GM15510 (cell line): ENCODE data around the gene RETREG3.

Source experiments
- POLR2A ChIP-seq: IDR thresholded peaks from 3 replicates; pipeline ENCODE4 v1.6.1; 2011; ENCODE audit warnings: borderline replicate concordance; ENCODE audit not compliant: insufficient read length; ENCODE audit errors: extremely low read depth

Gene RETREG3

DNA sequence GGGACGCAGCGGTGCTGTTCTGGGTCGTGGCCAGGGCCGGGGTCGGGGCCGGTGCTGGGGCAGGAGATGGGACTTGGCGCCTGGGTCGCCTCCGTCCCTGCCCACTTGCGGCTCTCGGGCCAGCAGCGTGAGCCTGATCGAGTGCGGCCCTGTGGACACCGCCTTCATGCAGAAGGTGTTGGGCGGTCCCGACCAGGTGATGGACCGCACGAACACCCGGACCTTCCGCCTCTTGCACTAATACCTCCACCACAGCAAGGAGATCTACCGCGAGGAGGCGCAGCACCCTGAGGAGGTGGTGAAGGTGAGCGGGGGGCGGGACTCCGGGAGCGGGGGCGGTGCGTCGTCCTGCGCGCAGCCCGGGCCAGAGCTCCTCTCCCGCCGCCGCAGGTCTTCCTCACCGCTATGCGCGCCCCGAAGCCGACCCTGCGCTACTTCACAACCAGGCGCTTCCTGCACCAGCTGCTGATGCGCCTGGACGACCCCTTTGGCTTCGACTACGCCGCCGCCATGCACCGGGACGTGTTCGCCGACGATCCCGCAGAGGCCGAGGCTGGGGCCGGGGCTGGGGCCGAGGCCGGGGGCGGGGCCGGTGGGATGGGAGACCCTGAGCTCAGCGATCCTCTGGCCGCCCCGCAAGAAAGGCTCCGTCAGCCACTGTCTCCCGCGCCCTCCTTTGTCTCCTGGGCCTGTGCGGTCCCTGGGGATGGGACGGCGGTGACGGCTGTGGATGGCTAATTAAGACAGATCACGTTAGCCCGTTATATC is 60.9 kb downstream of the RETREG3 start:
- peak; percentile 28 for TF ChIP-seq POLR2A

DNA sequence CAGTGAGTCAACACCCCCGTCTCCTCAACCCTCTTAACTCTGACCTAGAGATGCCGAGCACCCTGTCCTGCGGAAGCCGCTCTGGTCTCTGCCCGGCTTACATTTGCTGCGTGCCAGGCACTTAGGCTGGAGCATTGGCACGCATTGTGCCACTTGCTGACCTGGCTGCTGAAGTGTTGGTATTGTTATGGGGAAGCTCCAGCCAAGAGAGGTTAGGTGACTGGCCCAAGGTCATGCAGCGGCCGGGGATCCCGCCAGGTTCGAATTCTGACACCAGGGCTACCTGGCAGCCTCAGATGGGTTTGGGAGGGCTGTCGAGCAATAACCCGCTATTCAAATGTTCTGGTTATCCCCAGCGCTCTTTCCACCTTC is 61.5 kb downstream of the RETREG3 start:
- no peak for TF ChIP-seq POLR2A

DNA sequence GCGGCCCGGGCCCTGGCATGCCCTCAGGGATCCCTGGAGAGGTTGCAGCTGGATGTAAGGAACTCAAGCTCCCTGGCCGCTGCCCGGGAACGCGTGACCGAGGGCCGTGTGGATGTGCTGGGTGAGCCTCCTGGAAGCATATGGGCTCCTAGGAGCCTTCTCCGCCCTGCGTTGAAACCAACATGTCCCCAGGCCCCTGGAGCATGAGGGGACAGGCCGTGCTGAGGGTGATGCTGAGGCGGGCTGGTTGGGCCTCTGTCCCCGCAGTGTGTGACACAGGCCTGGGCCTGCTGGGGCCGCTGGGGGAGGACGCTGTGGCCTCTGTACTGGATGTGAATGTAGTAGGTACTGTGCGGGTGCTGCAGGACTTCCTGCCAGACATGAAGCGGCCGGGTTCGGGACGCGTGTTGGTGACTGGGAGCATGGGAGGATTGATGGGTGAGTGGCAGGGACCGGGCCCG is 62.1 kb downstream of the RETREG3 start:
- TF ChIP-seq POLR2A = no peak

DNA sequence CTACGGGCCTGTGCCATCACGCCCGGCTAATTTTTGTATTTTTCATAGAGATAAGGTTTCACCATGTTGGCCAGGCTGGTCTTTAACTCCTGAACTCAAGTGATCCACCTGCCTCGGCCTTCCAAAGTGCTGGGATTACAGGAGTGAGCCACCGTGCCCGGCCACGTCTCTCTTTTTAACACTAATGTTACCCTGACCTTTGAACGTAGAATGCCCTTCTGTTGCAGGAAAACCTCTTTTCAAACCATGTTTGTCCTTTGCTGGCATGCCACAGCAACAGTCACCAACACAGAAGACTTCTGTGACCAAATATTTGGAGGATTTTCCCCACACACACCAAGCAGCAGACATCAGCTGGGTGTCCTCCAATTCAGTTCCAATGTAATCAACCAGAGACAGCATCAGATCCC is 64.3 kb downstream of the RETREG3 start:
- TF ChIP-seq POLR2A = no peak

DNA sequence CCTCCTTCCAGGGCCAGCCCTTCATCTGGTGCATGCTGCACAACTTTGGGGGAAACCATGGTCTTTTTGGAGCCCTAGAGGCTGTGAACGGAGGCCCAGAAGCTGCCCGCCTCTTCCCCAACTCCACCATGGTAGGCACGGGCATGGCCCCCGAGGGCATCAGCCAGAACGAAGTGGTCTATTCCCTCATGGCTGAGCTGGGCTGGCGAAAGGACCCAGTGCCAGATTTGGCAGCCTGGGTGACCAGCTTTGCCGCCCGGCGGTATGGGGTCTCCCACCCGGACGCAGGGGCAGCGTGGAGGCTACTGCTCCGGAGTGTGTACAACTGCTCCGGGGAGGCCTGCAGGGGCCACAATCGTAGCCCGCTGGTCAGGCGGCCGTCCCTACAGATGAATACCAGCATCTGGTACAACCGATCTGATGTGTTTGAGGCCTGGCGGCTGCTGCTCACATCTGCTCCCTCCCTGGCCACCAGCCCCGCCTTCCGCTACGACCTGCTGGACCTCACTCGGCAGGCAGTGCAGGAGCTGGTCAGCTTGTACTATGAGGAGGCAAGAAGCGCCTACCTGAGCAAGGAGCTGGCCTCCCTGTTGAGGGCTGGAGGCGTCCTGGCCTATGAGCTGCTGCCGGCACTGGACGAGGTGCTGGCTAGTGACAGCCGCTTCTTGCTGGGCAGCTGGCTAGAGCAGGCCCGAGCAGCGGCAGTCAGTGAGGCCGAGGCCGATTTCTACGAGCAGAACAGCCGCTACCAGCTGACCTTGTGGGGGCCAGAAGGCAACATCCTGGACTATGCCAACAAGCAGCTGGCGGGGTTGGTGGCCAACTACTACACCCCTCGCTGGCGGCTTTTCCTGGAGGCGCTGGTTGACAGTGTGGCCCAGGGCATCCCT is 65.7 kb downstream of the RETREG3 start:
- TF ChIP-seq POLR2A = no peak

DNA sequence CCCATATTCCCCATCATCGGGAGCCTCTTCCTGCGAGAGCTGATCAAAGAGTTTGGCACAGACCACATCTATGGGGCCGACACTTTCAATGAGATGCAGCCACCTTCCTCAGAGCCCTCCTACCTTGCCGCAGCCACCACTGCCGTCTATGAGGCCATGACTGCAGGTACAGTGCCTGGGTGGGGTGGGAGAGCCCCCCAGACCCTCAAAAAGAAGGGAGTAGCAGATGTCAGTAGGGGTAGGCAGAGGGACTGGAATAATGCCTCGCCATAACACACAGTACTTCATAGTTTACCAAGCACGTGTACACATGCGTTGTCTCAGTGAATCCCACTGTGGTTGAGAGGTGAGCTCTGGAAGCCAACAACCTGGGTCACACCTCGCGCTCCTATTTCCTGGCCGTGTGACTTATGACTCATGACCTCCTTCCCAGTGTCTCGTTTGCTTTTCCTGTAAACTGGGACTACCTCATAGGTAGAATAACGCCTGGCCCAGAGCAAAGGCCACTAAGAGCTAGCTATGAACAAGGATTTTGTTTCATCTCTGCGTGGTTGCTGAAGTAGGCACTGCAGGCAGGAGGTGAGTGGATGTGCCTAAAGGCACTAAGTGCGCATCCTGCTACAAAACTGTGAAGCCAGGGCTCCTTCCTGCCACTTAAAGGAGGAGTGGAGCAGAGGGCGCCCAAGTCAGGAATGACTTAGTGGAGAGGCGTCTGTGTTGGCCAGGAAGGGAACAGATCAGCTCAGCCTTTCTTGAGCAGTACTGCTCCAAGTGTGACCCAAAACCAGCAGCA is 67.9 kb downstream of the RETREG3 start:
- TF ChIP-seq POLR2A = peak; percentile 9

DNA sequence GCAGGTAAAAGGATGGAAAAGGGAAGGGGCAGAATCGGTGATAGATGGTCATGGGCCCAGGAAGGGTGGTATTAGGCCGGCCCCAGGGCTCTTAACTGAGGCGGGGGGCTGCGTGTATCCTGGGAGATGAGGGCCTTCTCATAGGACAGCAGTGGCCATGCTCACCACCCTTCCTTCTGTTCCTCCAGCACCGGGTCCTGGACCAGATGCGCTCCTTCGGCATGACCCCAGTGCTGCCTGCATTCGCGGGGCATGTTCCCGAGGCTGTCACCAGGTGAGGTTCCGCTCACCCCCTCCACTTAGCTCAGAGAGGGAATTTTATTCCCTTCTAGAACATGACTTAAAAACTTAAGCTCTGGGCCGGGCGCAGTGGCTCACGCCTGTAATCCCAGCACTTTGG is 70.7 kb downstream of the RETREG3 start:
- no peak for TF ChIP-seq POLR2A

DNA sequence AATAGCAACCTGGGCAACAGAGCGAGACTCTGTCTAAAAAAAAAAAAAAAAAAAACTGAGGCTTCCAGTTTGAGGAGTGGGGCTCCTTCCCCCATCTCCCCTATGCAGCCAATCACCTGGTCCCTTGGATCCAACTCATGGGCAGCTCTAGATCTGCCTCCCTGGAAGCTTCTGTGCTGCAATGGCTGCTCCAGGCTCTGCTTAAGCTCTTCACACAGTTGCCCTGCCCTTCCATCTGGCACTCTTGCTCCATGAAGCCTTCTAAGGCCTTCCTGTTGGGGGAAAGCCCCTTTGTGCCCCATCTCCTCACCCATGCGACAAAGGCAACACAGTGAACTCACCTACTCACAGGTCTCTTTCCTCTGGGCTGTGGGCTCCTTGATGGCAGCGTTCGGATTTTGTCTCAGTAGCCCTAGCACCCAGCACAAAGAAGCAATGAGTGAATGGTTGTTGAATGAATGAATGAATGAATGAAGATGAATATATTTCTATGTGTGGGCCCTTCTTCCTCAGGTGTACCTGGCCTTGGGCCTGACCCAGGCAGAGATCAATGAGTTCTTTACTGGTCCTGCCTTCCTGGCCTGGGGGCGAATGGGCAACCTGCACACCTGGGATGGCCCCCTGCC is 71.2 kb downstream of the RETREG3 start:
- no peak for TF ChIP-seq POLR2A

DNA sequence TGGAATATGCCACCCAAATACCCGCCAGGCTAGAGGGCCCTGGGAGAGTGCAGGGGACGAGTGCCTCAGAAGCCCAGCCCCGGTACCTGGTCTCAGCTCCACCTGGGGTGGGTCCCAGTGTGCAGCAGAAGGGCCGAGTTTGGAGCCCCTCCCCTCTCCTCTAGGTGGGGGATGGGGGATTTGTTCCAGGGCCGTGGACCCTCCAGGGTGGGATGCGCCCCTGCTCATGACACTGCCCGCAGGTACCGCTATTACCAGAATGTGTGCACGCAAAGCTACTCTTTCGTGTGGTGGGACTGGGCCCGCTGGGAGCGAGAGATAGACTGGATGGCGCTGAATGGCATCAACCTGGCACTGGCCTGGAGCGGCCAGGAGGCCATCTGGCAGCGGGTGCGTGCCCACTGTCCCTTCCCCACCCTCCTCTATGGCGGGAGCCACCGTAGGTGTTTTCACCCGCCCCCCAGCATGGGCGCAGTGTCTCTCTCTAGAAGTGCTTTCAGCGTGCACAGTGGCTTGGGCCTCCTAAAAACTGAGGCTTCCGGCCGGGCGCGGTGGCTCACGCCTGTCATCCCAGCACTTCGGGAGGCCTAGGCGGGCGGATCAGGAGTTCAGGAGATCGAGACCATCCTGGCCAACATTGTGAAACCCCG is 71.9 kb downstream of the RETREG3 start:
- TF ChIP-seq POLR2A = no peak

DNA sequence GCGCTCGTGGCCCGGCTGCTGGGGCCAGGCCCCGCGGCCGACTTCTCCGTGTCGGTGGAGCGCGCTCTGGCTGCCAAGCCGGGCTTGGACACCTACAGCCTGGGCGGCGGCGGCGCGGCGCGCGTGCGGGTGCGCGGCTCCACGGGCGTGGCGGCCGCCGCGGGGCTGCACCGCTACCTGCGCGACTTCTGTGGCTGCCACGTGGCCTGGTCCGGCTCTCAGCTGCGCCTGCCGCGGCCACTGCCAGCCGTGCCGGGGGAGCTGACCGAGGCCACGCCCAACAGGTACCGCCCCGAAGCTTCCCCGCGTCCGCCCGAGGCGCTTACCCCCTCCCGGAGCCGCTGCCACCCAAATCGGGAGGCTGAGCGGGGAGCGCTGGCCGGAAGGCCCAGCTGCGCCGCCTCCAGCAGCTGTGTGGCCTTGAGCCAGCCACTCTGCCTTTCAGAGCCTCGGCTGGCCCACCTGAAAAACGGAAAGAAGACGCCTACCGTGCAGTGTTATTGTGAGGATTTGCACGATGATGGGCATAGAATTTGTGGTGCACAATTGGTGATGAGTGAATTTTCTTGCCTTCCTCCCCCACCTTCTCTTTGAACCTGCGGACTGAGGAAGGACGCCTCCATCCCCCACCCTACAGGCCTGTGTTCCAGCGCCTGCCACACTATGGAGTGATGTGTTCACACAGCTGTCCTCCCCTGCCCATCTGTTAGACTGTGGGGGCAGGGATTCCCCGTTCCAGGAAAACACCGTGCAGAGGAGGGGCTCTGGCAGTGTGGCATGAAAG is 72.6 kb downstream of the RETREG3 start:
- TF ChIP-seq POLR2A = no peak

DNA sequence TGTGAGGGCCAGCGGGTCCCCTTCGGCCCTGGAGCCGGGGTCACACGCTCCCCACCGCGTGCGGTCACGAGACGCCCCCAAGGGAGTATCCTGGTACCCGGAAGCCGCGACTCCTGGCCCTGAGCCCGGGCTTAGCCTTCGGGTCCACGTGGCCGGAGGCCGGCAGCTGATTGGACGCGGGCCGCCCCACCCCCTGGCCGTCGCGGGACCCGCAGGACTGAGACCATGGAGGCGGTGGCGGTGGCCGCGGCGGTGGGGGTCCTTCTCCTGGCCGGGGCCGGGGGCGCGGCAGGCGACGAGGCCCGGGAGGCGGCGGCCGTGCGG is 73.2 kb downstream of the RETREG3 start, which contains the start of gene NAGLU:
Gene NAGLU, plus strand, starts transcription at position 194 of the 324 bp plus-strand sequence. Its CDS starts 32 bp downstream, at position 226.
- peak; percentile 85 for TF ChIP-seq POLR2A

DNA sequence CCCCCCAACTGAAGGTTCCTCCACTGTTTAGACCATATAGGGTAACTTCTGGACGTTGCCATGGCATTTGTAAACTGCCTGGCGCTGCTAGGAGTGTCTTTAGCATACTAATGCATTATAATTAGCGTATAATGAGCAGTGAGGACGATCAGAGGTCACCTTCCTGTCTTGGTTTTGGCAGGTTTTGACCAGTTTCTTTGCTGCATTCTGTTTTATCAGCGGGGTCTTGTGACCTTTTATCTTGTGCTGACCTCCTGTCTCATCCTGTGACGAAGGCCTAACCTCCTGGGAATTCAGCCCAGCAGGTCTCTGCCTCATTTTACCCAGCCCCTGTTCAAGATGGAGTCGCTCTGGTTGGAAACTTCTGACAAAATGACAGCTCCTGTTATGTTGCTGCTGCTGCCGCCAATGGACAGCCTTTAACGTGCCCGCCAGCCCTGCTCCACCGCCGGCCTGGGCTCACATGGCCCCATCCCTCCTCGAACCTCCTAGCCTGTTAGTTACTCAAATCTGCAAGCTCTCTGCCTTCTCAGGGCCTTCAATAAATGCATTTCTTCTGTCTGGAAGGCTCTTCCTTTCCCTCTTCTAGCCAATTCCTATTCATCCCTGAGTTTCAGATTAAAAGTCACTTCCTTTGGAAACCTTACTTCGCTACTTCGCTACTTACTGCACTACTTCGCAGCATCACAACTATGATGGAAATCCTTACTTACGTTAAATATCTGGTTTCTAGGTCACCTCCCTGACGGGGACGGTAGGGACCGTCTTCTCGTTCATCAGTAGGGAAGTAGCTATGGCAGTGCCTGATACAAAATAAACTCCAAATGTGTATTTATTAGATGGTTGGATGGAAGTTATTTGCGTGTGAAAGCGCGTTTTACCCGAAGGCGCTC is 73.8 kb downstream of the RETREG3 start:
- no peak for TF ChIP-seq POLR2A
